SH-SY5Y (cell line): ENCODE results near the gene TMEM266.

ENCODE experiments used
- GATA2 ChIP-seq: IDR thresholded peaks from 2 replicates; pipeline ENCODE4 v1.6.1; 2011; ENCODE audit warnings: mild to moderate bottlenecking, low read depth, low read length
- GATA3 ChIP-seq: IDR thresholded peaks from 2 replicates; pipeline ENCODE4 v1.6.1; 2011; ENCODE audit warnings: low read depth, mild to moderate bottlenecking, low read length, moderate library complexity

DNA sequence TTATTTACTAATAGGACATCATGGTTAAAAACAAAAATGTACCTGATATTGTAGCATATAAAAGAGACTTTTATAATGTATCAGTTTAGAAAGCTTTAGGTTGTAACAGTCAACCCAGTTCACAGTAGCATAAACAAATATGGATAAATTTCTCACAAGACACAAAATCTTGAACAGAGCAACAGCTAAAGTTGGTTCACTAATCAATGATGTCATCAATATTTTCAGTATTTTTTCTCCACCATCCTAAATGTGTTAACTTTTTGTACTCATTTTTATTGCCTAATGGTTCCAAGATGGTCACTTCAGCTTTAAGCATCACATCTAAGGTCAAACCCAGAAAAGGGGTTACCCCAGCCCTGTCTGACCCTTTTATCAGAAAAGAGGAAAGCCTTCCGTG, 26.3 kb upstream of the TMEM266 start:
- TF ChIP-seq GATA2, result no peak
- no peak for TF ChIP-seq GATA3
